ENCODE measurements around the gene SCLT1. TPM values are rescaled to one million over a fixed set of nuclear protein-coding genes. Genes with fewer than 3 reads are reported as not detected.

Gene SCLT1
- total RNA-seq (10 to 100 TPM; 21.4 to 36.4 (median 26.9) TPM), polyA plus RNA-seq (1 to 10 TPM; 5.9 to 7.0 TPM), total RNA-seq (42.1 reads per million, percentile 67 among the genes with 10 or more reads in this experiment)

GRCh38 chr4:129093191-129093920 is at the start of gene SCLT1:
Gene SCLT1, minus strand, starts transcription at chr4:129093539. Its CDS starts 436 bp downstream, at chr4:129093103.
- POLR2A ChIA-PET = interaction anchor here (1.2 kb wide), 1 partner anchor 805 kb away, joined by 4 read pairs; the partner anchor contains the start of gene PGRMC2
- peak within 1 kb of the TSS; percentile 95 for H3K27ac ChIP-seq (ENCODE audit: low read depth, low read length)
- Mint-ChIP-seq H3K4me3 (peak within 1 kb of the TSS in 5 of 10 donors; percentile 33 to 65 (median 50)), H3K27me3 (no peaks in the 10 kb centered on the region), H3K27ac (peak within 1 kb of the TSS in 4 of 9 donors; percentile 33 to 76 (median 50)), H3K4me1 (peaks cover 16 to 57% (median 43%) of the 10 kb centered on the region in 7 donors), H3K9me3 (no peaks in the 10 kb centered on the region), H3K36me3 (peaks cover 0 to 10% (median 0%) of the 10 kb centered on the region in 5 donors)
- H3K4me1 ChIP-seq (ENCODE audit: control insufficient read depth in 2 of 2, insufficient read depth in 2 of 2, low read length in 2 of 2) = peaks cover 26 to 30% of the 10 kb centered on the region in 2 donors
- H3K4me3 ChIP-seq (ENCODE audit: low read length) = peak within 1 kb of the TSS; percentile 83
- CTCF ChIA-PET = interaction anchor here (0.6 to 1.5 kb wide), 2 partner anchors 22 to 808 kb away, joined by 3 to 5 read pairs; no protein-coding TSS in a partner anchor
- peak; percentile 96 for ATAC-seq
- no peaks in the 10 kb centered on the region for H3K36me3 ChIP-seq (ENCODE audit: control insufficient read depth in 2 of 3, insufficient read depth in 3 of 3, low read length in 3 of 3)
- peak; percentile 89 to 97 (median 94) for DNase-seq
- intact Hi-C loops (cut with micrococcal nuclease) = loop anchor here (1.0 to 10.0 kb wide), 15 partner anchors 91 to 1213 kb away; partner anchors contain the start of genes ABHD18 (in 2 of the 2), LARP1B (in 2 of the 2), MFSD8 (in 2 of the 2) and PLK4 (in 2 of the 2)
- H3K9me3 ChIP-seq (ENCODE audit: control insufficient read depth in 2 of 3, low read length in 3 of 3) = no peaks in the 10 kb centered on the region
- H3K27me3 ChIP-seq (ENCODE audit: control insufficient read depth in 2 of 2, insufficient read depth in 2 of 2, low read length in 2 of 2) = no peaks in the 10 kb centered on the region

- no peaks in the 10 kb centered on the region for H3K36me3 ChIP-seq (ENCODE audit: control insufficient read depth in 2 of 3, insufficient read depth in 3 of 3, low read length in 3 of 3)
- Mint-ChIP-seq H3K4me3 (no peak overlapping the region), H3K27me3 (peaks cover 0 to 18% (median 7%) of the 10 kb centered on the region in 5 donors), H3K27ac (no peak overlapping the region), H3K36me3 (no peaks in the 10 kb centered on the region), H3K9me3 (no peaks in the 10 kb centered on the region), H3K4me1 (peaks cover 0 to 2% (median 0%) of the 10 kb centered on the region in 7 donors)
- no peak overlapping the region for H3K27ac ChIP-seq (ENCODE audit: low read depth, low read length)
- H3K4me1 ChIP-seq (ENCODE audit: control insufficient read depth in 2 of 2, insufficient read depth in 2 of 2, low read length in 2 of 2) = no peaks in the 10 kb centered on the region
- DNase-seq (no peak), ATAC-seq (no peak)
- POLR2A ChIA-PET = no interaction called here
- H3K9me3 ChIP-seq (ENCODE audit: control insufficient read depth in 2 of 3, low read length in 3 of 3) = no peaks in the 10 kb centered on the region
- no peak overlapping the region for H3K4me3 ChIP-seq (ENCODE audit: low read length)
- peaks cover 0 to 3% of the 10 kb centered on the region in 2 donors for H3K27me3 ChIP-seq (ENCODE audit: control insufficient read depth in 2 of 2, insufficient read depth in 2 of 2, low read length in 2 of 2)
- CTCF ChIA-PET = no interaction called here
- intact Hi-C loops (cut with micrococcal nuclease) = no loop called here
Observed at GRCh38 chr4:129140521-129140920, 47.2 kb upstream of the SCLT1 start.

GRCh38 chr4:129138810-129139496 is 45.6 kb upstream of the SCLT1 start:
- Mint-ChIP-seq H3K4me3 (no peak overlapping the region), H3K36me3 (no peaks in the 10 kb centered on the region), H3K4me1 (peaks cover 0 to 2% (median 0%) of the 10 kb centered on the region in 7 donors), H3K27ac (no peak overlapping the region), H3K27me3 (peaks cover 0 to 14% (median 4%) of the 10 kb centered on the region in 5 donors), H3K9me3 (no peaks in the 10 kb centered on the region)
- Histone ChIP-seq H3K27ac (ENCODE audit: low read depth, low read length) (no peak overlapping the region), H3K4me1 (ENCODE audit: control insufficient read depth in 2 of 2, insufficient read depth in 2 of 2, low read length in 2 of 2) (no peaks in the 10 kb centered on the region), H3K4me3 (ENCODE audit: low read length) (no peak overlapping the region), H3K36me3 (ENCODE audit: control insufficient read depth in 2 of 3, insufficient read depth in 3 of 3, low read length in 3 of 3) (no peaks in the 10 kb centered on the region), H3K9me3 (ENCODE audit: control insufficient read depth in 2 of 3, low read length in 3 of 3) (no peaks in the 10 kb centered on the region), H3K27me3 (ENCODE audit: control insufficient read depth in 2 of 2, insufficient read depth in 2 of 2, low read length in 2 of 2) (peaks cover 0 to 3% of the 10 kb centered on the region in 2 donors)
- intact Hi-C loops (cut with micrococcal nuclease) = no loop called here
- DNase-seq = no peak
- POLR2A ChIA-PET = no interaction called here
- ATAC-seq = no peak
- CTCF ChIA-PET = no interaction called here

GRCh38 chr4:129136433-129136832 is 43.1 kb upstream of the SCLT1 start:
- H3K4me1 Mint-ChIP-seq = peaks cover 0 to 2% (median 0%) of the 10 kb centered on the region in 7 donors

GRCh38 chr4:129131343-129131742 is 38.0 kb upstream of the SCLT1 start:
- Mint-ChIP-seq H3K4me1 (no peaks in the 10 kb centered on the region), H3K4me3 (no peak overlapping the region), H3K27ac (no peak overlapping the region), H3K36me3 (peaks cover 0 to 4% (median 0%) of the 10 kb centered on the region in 5 donors), H3K27me3 (peaks cover 0 to 6% (median 0%) of the 10 kb centered on the region in 5 donors), H3K9me3 (peaks cover 0 to 10% (median 0%) of the 10 kb centered on the region in 11 donors)
- CTCF ChIA-PET = no interaction called here
- Histone ChIP-seq H3K36me3 (ENCODE audit: control insufficient read depth in 2 of 3, insufficient read depth in 3 of 3, low read length in 3 of 3) (no peaks in the 10 kb centered on the region), H3K27ac (ENCODE audit: low read depth, low read length) (no peak overlapping the region), H3K27me3 (ENCODE audit: control insufficient read depth in 2 of 2, insufficient read depth in 2 of 2, low read length in 2 of 2) (no peaks in the 10 kb centered on the region), H3K4me3 (ENCODE audit: low read length) (no peak overlapping the region), H3K9me3 (ENCODE audit: control insufficient read depth in 2 of 3, low read length in 3 of 3) (no peaks in the 10 kb centered on the region), H3K4me1 (ENCODE audit: control insufficient read depth in 2 of 2, insufficient read depth in 2 of 2, low read length in 2 of 2) (no peaks in the 10 kb centered on the region)
- POLR2A ChIA-PET = no interaction called here
- no peak for DNase-seq
- no peak for ATAC-seq
- intact Hi-C loops (cut with micrococcal nuclease) = no loop called here

More at GRCh38 chr4:129136433-129136832, 43.1 kb upstream of the SCLT1 start:
- Histone ChIP-seq H3K36me3 (ENCODE audit: control insufficient read depth in 2 of 3, insufficient read depth in 3 of 3, low read length in 3 of 3) (no peaks in the 10 kb centered on the region), H3K27ac (ENCODE audit: low read depth, low read length) (no peak overlapping the region), H3K27me3 (ENCODE audit: control insufficient read depth in 2 of 2, insufficient read depth in 2 of 2, low read length in 2 of 2) (peaks cover 0 to 3% of the 10 kb centered on the region in 2 donors), H3K4me3 (ENCODE audit: low read length) (no peak overlapping the region), H3K9me3 (ENCODE audit: control insufficient read depth in 2 of 3, low read length in 3 of 3) (no peaks in the 10 kb centered on the region), H3K4me1 (ENCODE audit: control insufficient read depth in 2 of 2, insufficient read depth in 2 of 2, low read length in 2 of 2) (no peaks in the 10 kb centered on the region)
- ChIA-PET POLR2A (no interaction called here), CTCF (no interaction called here)
- Mint-ChIP-seq H3K9me3 (peaks cover 0 to 6% (median 0%) of the 10 kb centered on the region in 11 donors), H3K4me3 (no peak overlapping the region), H3K27me3 (peaks cover 0 to 6% (median 4%) of the 10 kb centered on the region in 5 donors), H3K27ac (no peak overlapping the region), H3K36me3 (peaks cover 0 to 4% (median 0%) of the 10 kb centered on the region in 5 donors)
- ATAC-seq (peak; percentile 26), DNase-seq (no peak)
- intact Hi-C loops (cut with micrococcal nuclease) = no loop called here

GRCh38 chr4:129129143-129129542 is 35.8 kb upstream of the SCLT1 start:
- POLR2A ChIA-PET = no interaction called here
- Mint-ChIP-seq H3K4me1 (no peaks in the 10 kb centered on the region), H3K36me3 (peaks cover 0 to 10% (median 4%) of the 10 kb centered on the region in 5 donors), H3K9me3 (peaks cover 0 to 17% (median 4%) of the 10 kb centered on the region in 11 donors), H3K27ac (no peak overlapping the region), H3K4me3 (no peak overlapping the region), H3K27me3 (no peaks in the 10 kb centered on the region)
- DNase-seq (no peak), ATAC-seq (no peak)
- no peak overlapping the region for H3K4me3 ChIP-seq (ENCODE audit: low read length)
- no peak overlapping the region for H3K27ac ChIP-seq (ENCODE audit: low read depth, low read length)
- no peaks in the 10 kb centered on the region for H3K9me3 ChIP-seq (ENCODE audit: control insufficient read depth in 2 of 3, low read length in 3 of 3)
- CTCF ChIA-PET = no interaction called here
- no peaks in the 10 kb centered on the region for H3K27me3 ChIP-seq (ENCODE audit: control insufficient read depth in 2 of 2, insufficient read depth in 2 of 2, low read length in 2 of 2)
- no peaks in the 10 kb centered on the region for H3K4me1 ChIP-seq (ENCODE audit: control insufficient read depth in 2 of 2, insufficient read depth in 2 of 2, low read length in 2 of 2)
- intact Hi-C loops (cut with micrococcal nuclease) = no loop called here
- H3K36me3 ChIP-seq (ENCODE audit: control insufficient read depth in 2 of 3, insufficient read depth in 3 of 3, low read length in 3 of 3) = no peaks in the 10 kb centered on the region
